Measurements from ENCODE around the gene LRRN2.
"Not testable (repeated sequence)": the region's sequence is repeated elsewhere in the genome, so short reads cannot be mapped to it uniquely, and the experiment has no call there.

The LRRN2 gene

DNA sequence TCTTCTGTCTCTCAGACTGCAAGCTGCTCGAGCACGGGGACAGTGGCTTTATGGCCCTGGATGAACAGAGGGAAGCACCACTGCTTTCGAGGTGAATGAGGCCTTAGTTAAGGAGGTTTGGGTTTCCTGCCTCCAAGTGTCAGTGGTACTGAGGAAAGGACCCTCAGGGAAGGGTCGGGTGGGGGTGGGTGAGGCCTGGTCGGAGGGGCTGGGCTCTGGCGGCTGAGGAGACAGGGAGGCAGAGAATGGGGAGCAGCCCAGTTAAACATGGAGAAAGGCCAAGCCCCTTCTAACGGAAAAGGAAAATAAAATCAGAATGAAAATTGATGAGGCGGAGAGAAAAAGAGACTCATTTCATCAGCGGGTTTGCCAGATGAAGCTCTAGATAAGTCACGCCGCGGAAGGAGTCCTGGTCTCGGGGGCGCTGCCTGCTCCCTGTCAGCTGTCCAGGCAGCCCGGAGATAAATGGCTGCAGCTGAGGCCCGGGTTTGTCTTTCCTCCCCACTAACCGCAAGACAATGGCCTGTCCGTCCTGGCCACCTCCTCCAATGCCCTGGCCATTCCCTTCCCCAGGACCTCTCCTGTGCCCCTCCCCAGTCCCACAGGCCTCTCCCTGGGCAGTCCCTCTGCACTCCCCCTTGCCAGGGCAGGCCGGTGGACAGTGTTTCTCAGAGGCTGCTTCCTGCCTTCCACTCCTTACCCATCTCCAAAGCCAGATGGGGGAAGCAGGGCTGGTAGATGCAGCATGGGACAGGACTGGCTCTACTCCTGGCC lies 55.2 kb downstream of the LRRN2 start:
- no peak for DNase-seq (ENCODE audit: low read depth in 3 of 3)

GRCh38 chr1:204629459-204629858 lies 56.1 kb downstream of the LRRN2 start:
- DNase-seq (ENCODE audit: low read depth in 3 of 3): not testable (repeated sequence)

- no peak for DNase-seq (ENCODE audit: low read depth in 3 of 3)
These were observed 56.7 kb downstream of the LRRN2 start for GRCh38 chr1:204628868-204629267.

DNA sequence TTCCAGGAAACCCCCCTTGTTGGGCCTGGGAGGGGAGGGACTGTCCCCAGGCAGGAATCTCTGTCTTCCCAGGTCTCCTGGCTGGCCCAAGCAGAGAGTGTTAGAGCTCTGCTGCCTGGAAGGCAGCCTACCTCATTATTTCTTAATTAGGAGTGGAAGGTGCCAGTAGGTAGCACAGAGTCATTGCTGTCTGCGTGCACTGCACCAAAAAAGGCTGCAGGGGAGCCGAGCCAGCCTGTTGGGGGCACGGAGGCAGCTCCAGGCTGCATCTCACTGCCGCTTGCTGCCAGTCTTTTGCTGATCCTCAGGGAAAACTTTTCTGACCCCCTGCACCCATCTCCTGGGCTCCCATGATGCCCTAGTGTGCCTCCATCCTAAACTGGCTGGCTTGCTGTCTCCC lies 58.1 kb downstream of the LRRN2 start:
- DNase-seq (ENCODE audit: low read depth in 3 of 3): no peak

DNA sequence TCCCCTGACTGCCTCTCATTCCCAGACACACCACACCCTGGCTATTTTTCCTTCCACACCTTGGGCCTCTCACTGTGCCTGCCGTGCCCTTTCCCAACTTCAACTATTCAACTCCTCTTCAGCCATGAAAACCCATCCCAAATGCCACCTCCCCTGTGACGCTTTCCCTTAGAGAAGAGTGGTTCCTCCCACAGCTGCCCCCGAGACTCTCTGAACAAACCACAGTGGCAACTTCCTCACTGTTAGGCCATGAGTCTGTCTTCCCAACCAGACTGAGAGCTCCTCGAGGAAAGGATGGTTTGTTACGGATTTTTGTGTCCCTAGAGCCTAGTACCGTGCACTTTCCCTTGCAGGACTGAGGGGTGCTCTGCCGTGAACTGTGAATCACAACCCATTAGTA lies 59.2 kb downstream of the LRRN2 start:
- DNase-seq (ENCODE audit: low read depth in 3 of 3): no peak

GRCh38 chr1:204624631-204625216 lies 60.8 kb downstream of the LRRN2 start:
- no peak for DNase-seq (ENCODE audit: low read depth in 3 of 3)

DNA sequence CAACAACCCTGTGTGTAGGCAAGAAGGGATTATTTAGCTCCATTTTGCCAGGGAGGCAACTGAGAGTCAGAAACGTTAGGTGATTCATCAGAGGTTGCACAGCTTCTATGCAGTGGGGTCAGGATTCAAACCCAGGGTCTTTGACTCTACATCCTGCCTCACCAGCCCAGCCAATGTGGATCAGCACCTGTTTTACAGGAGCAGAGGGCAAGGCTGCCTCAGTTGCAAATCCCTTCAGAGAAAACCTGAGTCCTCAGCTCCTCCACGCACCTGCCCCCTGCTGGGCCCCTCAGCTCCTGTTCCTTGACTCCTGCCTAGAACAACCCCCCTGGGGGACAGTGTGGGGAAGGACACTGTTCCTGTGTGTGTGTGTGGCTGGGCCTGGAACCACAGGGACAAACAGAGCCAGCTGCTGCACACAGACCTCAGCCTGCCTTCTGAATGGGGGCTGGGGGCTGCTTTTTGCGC lies 61.6 kb downstream of the LRRN2 start:
- no peak for DNase-seq (ENCODE audit: low read depth in 3 of 3)

DNA sequence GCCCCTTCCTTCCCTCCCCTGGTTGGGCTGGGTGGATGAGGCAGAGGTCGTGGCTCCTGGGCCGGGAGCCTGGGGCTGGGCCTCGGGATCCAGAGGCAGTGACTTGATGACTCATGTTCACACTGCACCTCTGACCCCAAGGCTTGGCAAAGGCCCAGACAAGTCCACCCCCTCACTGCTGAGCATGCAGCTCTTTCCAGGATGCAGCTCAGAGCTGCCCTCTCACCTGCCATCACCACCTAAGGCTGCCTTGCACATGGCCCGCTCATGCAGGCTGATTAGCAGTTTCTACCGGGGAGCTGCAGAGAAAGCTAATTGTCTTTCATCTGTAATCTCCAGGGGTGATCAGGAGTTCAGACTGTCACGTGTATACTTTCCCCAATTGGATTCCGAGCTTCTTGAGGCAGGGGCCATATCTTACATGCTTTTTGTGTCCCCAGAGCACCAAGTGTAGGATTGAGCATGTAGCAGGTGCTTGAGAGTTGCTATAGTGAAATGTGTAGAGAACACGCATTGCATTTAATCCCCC lies 62.1 kb downstream of the LRRN2 start:
- no peak for DNase-seq (ENCODE audit: low read depth in 3 of 3)

- no peak for DNase-seq (ENCODE audit: low read depth in 3 of 3)
These were observed 63.5 kb downstream of the LRRN2 start for GRCh38 chr1:204621996-204622395.

DNA sequence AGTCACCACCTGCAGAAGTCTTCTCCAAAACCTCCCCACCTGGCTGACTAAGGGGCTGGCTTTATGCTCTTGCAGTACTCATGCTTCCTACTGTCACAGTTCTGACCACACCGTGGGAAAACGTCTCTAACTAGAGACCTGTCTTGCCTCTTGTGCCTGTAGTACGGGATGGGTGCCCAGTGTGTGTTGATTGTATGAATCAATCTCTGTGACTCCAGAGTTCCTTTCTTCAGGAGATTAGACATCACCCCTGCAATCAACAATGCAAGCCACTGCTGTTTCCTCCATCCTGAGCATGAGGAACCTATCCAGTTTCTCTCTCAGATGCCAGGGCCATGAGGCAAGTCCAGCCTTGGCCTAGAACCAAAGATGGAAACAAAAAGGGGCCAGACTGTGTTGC lies 64.1 kb downstream of the LRRN2 start:
- DNase-seq (ENCODE audit: low read depth in 3 of 3): no peak

GRCh38 chr1:204619721-204620120 lies 65.8 kb downstream of the LRRN2 start:
- no peak for DNase-seq (ENCODE audit: low read depth in 3 of 3)

DNA sequence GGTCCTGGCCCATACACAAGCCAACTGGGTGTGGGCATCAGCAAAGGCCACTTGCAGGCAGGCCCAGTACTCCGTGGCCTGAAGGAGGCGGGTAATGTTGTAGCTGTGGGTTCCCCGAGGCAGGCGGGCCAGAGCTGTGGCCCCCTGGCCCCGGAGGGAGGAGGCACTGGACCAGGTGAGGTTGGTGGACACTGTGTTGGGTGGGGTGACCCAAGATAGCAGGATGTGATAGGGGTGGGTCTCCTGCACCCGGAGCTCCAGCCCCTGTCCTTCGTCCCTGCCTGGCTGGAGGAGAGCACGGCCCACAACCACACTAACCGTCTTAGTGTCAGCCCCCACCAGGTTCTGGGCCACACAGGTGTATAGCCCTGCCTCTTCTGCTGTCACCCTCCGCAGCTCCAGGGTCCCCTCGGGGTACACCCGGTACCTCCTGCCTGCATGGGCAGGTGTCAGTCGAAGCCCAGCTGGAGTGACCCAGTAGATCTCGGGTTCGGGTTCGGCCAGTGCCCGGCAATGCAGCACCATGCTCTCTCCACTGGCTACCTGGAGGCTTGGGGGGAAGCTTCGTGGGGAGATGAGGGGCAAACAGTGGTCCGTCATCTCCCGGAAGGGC lies 67.3 kb downstream of the LRRN2 start:
- DNase-seq (ENCODE audit: low read depth in 3 of 3): no peak

GRCh38 chr1:204617256-204618147 lies 68.0 kb downstream of the LRRN2 start:
- no peak for DNase-seq (ENCODE audit: low read depth in 3 of 3)

DNA sequence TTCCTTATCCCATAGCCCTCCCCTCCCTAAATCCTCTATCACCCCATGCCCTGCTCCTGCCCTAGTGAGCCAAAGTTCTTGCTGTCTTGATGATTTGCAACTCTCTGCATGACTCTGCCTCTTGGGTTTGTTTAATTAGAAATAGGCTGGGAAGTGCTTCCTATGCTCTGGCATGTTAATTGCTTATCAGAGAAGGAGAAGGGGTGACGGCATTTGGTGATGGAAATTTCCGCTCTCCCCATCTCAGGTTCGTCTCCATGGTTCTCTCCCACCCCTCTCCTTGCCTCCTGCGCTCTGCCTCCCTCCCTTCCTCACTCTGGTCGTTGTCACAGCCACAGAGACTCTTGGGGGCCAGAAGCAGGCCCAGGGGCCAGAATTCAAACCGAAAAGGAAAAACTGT lies 68.9 kb downstream of the LRRN2 start:
- DNase-seq (ENCODE audit: low read depth in 3 of 3): no peak

DNA sequence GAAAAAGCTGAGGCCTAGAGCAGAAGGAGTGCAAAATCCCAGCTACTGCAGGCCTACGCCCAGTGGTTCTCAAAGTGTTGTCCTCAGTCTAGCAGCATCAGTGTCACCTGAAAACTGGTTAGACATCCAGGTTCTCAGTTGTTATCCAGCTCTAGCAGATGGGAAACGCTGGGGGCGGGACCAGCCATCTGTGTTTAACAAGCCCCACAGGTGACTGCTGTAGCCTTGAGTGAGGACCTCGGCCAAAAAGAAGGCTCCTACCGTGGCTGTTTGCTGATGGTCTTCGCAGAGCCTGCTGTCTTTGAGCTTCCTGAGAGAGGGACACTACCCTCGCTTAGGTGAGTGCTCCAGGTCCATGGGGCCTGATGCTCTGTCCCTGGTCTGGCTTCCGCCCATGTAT lies 69.7 kb downstream of the LRRN2 start:
- no peak for DNase-seq (ENCODE audit: low read depth in 3 of 3)

DNA sequence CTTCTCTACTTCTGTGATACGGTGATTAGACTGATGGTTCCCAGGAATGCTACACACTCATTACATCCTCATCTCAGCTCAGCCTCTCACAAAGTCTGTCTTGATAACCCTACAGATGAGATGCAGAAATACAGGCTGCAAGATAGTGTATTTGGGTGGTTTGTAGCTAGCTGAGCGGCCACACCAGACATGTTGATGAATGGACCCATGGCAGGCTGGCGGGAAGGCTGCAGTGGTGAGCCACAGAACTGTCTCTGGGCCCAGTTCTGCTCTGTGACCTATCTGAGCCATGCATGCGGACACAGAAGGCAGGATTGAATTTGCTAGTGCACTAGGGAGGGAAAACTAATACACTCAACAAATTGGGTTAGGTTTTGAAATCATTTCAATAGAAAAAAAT lies 71.9 kb downstream of the LRRN2 start:
- DNase-seq (ENCODE audit: low read depth in 3 of 3): no peak

- no peak for DNase-seq (ENCODE audit: low read depth in 3 of 3)
These were observed 73.2 kb downstream of the LRRN2 start for GRCh38 chr1:204612326-204612725.

GRCh38 chr1:204611036-204611435 lies 74.5 kb downstream of the LRRN2 start:
- no peak for DNase-seq (ENCODE audit: low read depth in 3 of 3)

DNA sequence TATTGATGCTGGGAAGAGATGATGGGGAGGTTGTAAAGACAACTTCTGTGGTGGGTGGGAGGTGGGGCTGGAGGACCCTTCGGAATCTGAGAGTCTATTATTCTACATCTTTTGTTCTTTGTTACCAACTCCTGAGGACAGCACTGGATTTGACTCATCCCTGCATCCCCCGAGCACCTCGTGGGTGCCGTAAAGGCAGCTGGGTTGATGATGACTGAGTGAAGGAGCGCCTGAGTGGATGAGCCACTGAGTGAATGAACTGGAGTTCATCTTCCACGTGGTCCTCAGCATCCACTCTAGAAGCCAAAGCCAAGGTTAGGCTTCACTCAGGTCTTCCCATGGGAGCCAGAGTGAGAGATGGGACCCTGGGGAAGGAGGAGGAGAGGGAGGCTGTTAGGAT lies 77.6 kb downstream of the LRRN2 start:
- DNase-seq (ENCODE audit: low read depth in 3 of 3): no peak

DNA sequence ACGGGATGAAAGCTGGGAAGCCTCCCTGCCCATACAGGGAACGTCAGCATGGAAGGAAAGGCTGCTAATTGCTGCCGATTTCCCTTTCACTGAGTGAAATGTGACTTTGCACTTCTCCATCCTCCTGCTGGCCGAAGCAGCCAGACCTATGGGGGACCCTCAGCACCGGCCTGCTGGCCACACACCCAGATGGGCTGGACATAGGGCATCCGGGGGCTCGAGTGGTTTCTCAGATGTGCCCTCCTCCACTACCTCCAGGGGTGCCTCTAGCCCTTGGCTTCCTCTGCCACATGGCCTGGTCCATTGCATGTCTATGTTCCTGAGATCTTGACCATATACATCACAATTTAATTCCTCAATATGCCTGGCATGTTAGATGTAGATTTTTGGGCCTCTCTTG lies 79.7 kb downstream of the LRRN2 start:
- DNase-seq (ENCODE audit: low read depth in 3 of 3): no peak

- DNase-seq (ENCODE audit: low read depth in 3 of 3): no peak
These were observed 82.5 kb downstream of the LRRN2 start for GRCh38 chr1:204602871-204603542.
